DLD1 (cell line): ENCODE measurements around the gene PIP5K1A.
"Not testable (repeated sequence)": the region's sequence is repeated elsewhere in the genome, so short reads cannot be mapped to it uniquely, and the experiment has no call there.

Source experiments
- in situ Hi-C: cut with HindIII; loops from 2 replicates; pipeline ENCODE4 v1.10.0; 2017; ENCODE audit warnings: low sequenced_read_pairs

PIP5K1A gene

GRCh38 chr1:151254217-151255213 is 56.2 kb downstream of the PIP5K1A start, which contains the start of gene PSMD4:
TSS of gene PSMD4 (plus strand) at chr1:151254734. CDS start at chr1:151254783, 49 bp downstream.
- in situ Hi-C loops: no loop called here

DNA sequence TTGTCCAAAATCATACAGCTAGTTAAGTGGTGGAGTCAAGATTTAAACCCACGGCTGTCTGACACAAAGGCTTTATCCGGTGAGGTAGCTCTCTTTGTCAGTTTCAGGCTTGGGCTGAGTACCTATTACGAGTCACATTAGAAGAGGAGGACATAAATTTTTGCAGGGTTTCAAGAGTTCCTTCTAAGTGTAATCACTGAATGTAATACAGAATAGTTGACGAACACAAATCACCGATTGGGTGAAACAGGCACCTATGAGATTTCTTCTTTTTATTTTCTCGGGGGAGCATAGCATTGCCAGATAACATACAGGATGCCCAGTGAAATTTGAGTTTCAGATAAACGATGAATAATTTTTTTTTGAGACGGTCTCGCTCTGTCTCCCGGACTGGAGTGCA is 57.0 kb downstream of the PIP5K1A start:
- in situ Hi-C loops: no loop called here

DNA sequence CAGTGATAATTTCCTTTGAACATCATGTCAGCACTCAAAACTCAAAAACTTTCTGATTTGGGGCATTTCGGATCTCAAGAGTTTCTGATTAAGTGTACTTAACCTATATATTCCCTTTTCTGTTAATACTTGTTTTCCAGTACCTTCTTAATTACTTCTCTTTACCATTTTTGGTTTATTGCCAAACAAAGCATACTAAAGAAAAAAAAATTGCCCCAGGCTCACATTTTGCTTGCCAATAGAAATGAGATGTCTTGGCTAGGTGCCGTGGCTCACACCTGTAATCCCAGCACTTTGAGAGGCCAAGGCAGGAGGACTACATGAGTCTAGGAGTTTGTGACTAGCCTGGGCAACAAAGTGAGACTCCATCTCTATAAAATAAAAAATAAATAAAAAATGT is 61.0 kb downstream of the PIP5K1A start:
- in situ Hi-C loops: no loop called here

DNA sequence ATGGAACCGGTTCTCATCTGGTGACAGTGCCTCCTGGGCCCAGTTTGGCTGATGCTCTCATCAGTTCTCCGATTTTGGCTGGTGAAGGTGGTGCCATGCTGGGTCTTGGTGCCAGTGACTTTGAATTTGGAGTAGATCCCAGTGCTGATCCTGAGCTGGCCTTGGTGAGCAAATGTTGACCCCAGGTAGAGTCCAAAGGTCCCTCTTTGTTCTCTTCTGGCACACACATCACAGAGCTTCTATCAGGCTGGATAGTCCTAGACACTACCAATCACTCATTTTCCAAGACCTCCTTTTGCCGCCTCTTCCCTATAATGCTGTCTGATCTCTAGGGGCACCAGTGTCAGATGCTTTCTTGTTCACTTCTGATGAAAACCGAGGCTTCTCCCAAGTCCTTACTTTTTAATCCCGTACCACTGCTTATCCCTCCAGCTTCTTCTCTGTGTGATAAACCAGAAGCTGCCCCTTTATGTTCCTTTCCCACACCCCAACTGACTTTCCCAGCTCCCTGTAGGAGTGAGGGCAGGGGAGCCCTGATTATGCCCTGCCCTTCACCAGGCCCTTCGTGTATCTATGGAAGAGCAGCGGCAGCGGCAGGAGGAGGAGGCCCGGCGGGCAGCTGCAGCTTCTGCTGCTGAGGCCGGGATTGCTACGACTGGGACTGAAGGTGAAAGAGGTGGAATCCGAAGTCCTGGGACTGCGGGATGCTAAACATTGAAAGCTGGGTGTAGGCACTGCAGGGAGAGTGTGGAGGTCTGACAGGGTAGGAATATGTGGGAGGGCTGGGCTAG is 67.3 kb downstream of the PIP5K1A start:
- in situ Hi-C loops: no loop called here

- in situ Hi-C loops: no loop called here
Observed at GRCh38 chr1:151266315-151266714, 68.0 kb downstream of the PIP5K1A start.

- in situ Hi-C loops: no loop called here
Observed at GRCh38 chr1:151266821-151267220, 68.5 kb downstream of the PIP5K1A start.

- in situ Hi-C loops: no loop called here
Observed at GRCh38 chr1:151267760-151268159, 69.4 kb downstream of the PIP5K1A start.

GRCh38 chr1:151273924-151274466 is 75.6 kb downstream of the PIP5K1A start:
- in situ Hi-C loops: no loop called here

GRCh38 chr1:151275341-151275740 is 77.0 kb downstream of the PIP5K1A start:
- in situ Hi-C loops: not testable (repeated sequence)

DNA sequence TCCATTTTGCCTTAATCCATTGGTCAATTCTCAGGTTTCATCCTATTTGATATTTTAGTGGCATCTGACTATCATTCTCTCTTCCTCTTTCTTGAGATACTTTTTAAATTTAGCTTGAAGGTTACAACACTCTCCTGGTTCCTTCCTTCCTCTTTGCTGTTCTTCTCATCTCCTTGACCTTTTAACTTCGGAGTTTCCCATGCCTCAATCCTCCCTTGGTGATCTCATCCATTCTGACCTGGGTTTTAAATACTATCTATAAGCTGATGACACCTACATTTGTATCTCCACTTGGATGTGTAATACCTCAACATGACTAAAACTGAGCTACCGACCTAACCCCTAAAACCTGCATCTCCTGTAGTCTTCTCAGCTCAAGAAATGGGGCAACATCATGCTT is 78.9 kb downstream of the PIP5K1A start:
- in situ Hi-C loops: no loop called here

DNA sequence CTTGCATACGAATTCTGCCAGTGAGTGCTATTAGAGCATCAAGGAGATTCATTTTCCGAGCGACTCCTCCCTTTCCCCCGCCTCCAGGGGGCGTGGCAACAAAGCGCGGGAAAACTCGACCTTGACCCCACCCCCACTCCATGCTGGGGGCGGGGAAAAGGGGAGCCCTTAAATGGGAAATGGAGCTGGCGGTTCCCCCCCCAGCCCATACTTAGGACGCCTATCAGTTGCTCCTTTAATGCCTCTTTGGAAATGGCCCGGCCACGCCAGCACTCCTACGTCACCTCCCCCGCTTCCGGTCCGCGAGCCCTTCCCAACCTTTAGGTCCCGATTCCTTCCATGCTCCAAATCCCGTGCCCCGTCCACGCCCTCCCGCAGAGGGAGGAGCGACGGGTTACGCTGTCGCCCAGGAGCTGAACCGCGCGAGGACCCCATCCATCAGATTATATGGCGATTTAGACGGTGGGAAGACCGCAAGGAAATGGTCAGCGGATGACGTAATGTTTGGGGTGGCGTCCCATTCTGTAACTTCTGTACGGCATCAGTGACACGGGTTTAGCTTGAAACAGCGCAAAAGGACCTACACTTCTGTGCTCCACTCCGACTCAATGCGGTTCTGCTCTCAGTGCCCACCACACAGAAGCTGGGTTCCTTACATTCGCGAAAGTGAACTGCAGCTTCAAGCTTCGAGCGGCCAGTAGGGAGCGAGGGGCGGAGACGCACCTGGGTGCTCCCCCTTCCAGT is 83.0 kb downstream of the PIP5K1A start:
- in situ Hi-C loops: no loop called here

DNA sequence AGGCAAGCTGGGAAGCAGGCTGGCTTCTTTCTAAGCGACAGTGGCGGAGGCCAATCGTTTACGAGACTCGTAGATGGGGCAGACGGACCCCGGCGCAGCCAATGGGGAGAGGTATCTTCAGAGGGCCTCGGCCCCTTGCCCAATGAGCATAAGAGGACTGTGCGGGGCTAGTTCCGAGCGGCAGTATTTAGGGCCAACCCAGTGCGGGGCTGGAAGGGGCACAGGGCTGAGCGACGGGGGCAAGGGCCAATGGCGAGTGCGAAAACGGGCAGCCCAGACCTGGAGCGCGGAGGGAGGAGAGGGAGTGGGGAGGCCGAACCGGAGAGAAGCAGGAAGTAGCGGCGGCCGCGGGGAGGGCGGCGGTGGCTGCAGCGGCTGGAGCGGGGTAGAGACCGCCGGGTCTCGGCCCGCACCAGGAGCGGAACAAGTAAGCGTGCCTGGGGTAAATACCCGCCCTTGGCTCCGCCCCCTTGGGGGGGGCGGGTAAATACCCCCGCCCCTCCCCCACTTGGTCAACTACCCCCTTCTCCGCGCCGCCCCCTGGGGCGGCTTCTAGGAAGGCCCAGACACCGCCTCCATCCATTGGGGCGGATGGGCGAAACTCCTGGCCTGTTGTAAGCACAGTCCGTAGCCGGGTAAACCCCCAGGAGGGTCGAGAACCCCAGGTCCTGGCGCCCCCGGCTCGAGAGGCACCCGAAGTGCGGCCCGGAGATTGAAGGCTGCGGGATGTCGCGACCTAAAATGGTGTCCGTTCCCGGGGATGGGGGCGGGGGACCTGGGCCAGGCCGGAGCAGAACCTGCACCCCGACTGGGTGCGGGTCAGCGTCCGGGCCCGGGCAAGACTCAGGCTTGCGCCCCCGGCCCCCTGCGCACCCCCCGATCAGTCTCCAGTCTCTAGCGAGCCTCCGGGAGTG is 83.9 kb downstream of the PIP5K1A start, which contains the start of gene ZNF687:
Gene ZNF687 (plus strand): TSS at position 331 of the 914 bp plus-strand sequence. CDS start 3,993 bp downstream, outside the sequence.
- in situ Hi-C loops: no loop called here

- in situ Hi-C loops: no loop called here
Observed at GRCh38 chr1:151282883-151283725, 84.8 kb downstream of the PIP5K1A start.

GRCh38 chr1:151284013-151284577 is 85.7 kb downstream of the PIP5K1A start:
- in situ Hi-C loops: no loop called here

DNA sequence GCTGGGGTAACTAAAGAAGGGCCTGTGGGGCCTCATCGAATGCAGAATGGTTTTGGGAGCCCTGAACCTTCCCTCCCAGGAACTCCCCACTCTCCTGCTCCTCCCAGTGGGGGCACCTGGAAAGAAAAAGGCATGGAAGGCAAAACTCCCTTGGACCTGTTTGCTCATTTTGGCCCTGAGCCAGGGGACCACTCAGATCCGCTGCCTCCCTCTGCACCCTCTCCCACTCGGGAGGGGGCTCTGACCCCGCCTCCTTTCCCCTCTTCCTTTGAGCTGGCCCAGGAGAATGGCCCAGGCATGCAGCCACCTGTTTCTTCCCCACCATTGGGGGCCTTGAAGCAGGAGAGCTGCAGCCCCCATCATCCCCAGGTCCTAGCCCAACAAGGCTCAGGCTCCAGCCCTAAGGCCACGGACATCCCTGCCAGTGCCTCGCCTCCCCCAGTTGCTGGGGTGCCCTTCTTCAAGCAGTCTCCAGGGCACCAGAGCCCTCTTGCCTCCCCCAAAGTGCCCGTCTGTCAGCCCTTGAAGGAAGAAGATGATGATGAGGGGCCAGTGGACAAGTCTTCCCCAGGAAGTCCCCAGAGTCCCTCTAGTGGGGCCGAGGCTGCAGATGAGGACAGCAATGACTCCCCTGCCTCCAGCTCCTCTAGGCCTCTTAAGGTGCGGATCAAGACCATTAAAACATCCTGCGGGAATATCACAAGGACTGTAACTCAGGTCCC is 88.4 kb downstream of the PIP5K1A start:
- in situ Hi-C loops: no loop called here

GRCh38 chr1:151287341-151287699 is 89.0 kb downstream of the PIP5K1A start:
- in situ Hi-C loops: no loop called here

GRCh38 chr1:151287767-151288500 is 89.6 kb downstream of the PIP5K1A start:
- in situ Hi-C loops: no loop called here
